Liver (tissue), 9 donors: ENCODE data around the gene PDE9A. TPM values are rescaled to one million over a fixed set of nuclear protein-coding genes. Genes with fewer than 3 reads are reported as not detected.

Experiments
- DNase-seq: peaks from one replicate; pipeline ENCODE4 v3.0.0-alpha.2; 2017; ENCODE audit warnings: low spot score
- H3K27ac ChIP-seq, 2 donors: one replicate each; pipeline ENCODE4 v1.7.0; 2013; ENCODE audit warnings: inconsistent platforms in 2 of 2, low read length in 2 of 2, control low read depth in 1 of 2, low read depth in 1 of 2, mild to moderate bottlenecking in 1 of 2
- H3K27me3 ChIP-seq, 4 donors: one replicate each; pipeline versions ENCODE4 v1.6.1 to v1.7.0; 2013; ENCODE audit warnings: low read length in 3 of 4, inconsistent platforms in 1 of 4, mild to moderate bottlenecking in 1 of 4, moderate library complexity in 1 of 4; ENCODE audit not compliant: control insufficient read depth in 4 of 4, insufficient read depth in 4 of 4
- H3K36me3 ChIP-seq, 4 donors: one replicate each; pipeline versions ENCODE4 v1.6.1 to v1.7.0; 2013; ENCODE audit warnings: low read length in 3 of 4, mild to moderate bottlenecking in 3 of 4, low read depth in 1 of 4, moderate library complexity in 1 of 4; ENCODE audit not compliant: control insufficient read depth in 4 of 4, insufficient read depth in 3 of 4
- H3K4me1 ChIP-seq, 4 donors: one replicate each; pipeline versions ENCODE4 v1.6.1 to v1.7.0; 2013; ENCODE audit warnings: low read length in 3 of 4, mild to moderate bottlenecking in 3 of 4, moderate library complexity in 1 of 4; ENCODE audit not compliant: control insufficient read depth in 4 of 4, insufficient read depth in 4 of 4
- H3K4me3 ChIP-seq, 3 donors: one replicate each; pipeline versions ENCODE4 v1.6.1 to v1.7.0; 2013; ENCODE audit warnings: low read length in 3 of 3, control low read depth in 1 of 3, low read depth in 1 of 3, mild to moderate bottlenecking in 1 of 3
- H3K9ac ChIP-seq, 2 donors: one replicate each; pipeline ENCODE4 v1.7.0; 2013; ENCODE audit warnings: low read length in 2 of 2, mild to moderate bottlenecking in 2 of 2, moderate library complexity in 2 of 2, control low read depth in 1 of 2, low read depth in 1 of 2
- H3K9me3 ChIP-seq, 4 donors: one replicate each; pipeline versions ENCODE4 v1.6.1 to v1.7.0; 2013; ENCODE audit warnings: low read length in 3 of 4; ENCODE audit not compliant: control insufficient read depth in 4 of 4
- FOXA2 ChIP-seq: IDR thresholded peaks from 2 replicates; pipeline ENCODE4 v1.6.1; 2016; ENCODE audit warnings: antibody characterized with exemption
- GABPA ChIP-seq, 2 donors: IDR thresholded peaks in 1 of 2; conservative IDR thresholded peaks in 1 of 2; 2 replicates each; pipeline ENCODE4 v1.6.1; 2016; ENCODE audit warnings: antibody characterized with exemption in 2 of 2, mild to moderate bottlenecking in 1 of 2, moderate library complexity in 1 of 2
- NR2F2 ChIP-seq: IDR thresholded peaks from 2 replicates; pipeline ENCODE4 v1.6.1; 2016; ENCODE audit warnings: antibody characterized with exemption
- RAD21 ChIP-seq, 2 donors: IDR thresholded peaks; 2 replicates each; pipeline ENCODE4 v1.6.1; 2016; ENCODE audit warnings: antibody characterized with exemption in 2 of 2, mild to moderate bottlenecking in 2 of 2
- SP1 ChIP-seq: IDR thresholded peaks from 2 replicates; pipeline ENCODE4 v1.6.1; 2018; ENCODE audit warnings: antibody characterized with exemption, mild to moderate bottlenecking
- YY1 ChIP-seq: IDR thresholded peaks from 2 replicates; pipeline ENCODE4 v1.6.1; 2016; ENCODE audit warnings: antibody characterized with exemption, mild to moderate bottlenecking
- WGBS: extraction: QIAGEN DNeasy Blood & Tissue Kit; methylation state at CpG from one replicate; pipeline ENCODE4 v1.1.7; 2013; 5-methylcytosine and 5-hydroxymethylcytosine counted together
- polyA plus RNA-seq, 2 donors: library from polyadenylated mRNA; stranded (reverse) in 1 of 2; unstranded in 1 of 2; fragments of 200-250 nt in 1 of 2; fragments of >200 nt in 1 of 2; fragmentation: Nextera tagmentation in 1 of 2; extraction: Ambion mirVana in 1 of 2; gene quantifications; one replicate each; pipeline versions ENCODE4 v1.2.1 to v1.2.3, GENCODE V29; 2013 to 2015
- total RNA-seq, 2 donors: library from RNA; depleted of rRNA; stranded (reverse); fragments of >200 nt; gene quantifications; one replicate each; pipeline ENCODE4 v1.2.3, GENCODE V29; 2014
- TF ChIP-seq, protein P1 (sequence below): IDR thresholded peaks from 2 replicates; pipeline ENCODE4 v1.6.1; 2016; ENCODE audit warnings: antibody characterized with exemption
- TF ChIP-seq, protein P2 (sequence below): IDR thresholded peaks from 2 replicates; pipeline ENCODE4 v1.6.1; 2016; ENCODE audit warnings: antibody characterized with exemption
- TF ChIP-seq, protein P3 (sequence below): IDR thresholded peaks from 2 replicates; pipeline ENCODE4 v1.6.1; 2016; ENCODE audit warnings: antibody characterized with exemption, mild to moderate bottlenecking
- donor health status: healthy.
- donor health status: healthy.
- donor health status: healthy.
- donor health status: healthy.
- donor health status: healthy.

Gene PDE9A
- total and polyA plus RNA-seq, 4 donors, result 1.5 to 4.2 (median 2.7) TPM

DNA sequence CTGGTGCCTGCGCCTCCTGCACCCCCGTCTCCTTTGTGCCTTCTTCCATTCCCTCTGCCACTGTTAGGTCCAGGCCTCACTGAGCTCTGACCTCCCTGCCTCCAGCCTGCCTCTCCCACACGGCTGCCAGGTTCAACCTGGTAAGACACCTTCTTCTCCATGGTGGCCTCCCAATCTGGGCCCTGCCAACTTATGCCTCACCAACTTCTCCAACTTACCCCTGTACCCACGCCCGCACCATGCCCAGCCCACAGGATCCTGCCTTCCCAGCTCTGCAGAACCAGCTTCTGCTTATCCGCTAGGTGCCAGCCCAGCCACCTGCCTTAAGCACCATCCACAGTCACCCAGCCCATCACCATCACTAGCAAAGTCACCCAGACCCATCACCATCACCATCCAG is 37.2 kb downstream of the PDE9A start:
- no peak for DNase-seq
- no peaks in the 10 kb centered on the region for H3K9me3 ChIP-seq
- WGBS, result 88% methylated on average over 6 of the region's 6 CpGs
- no peak for TF ChIP-seq FOXA2
- no peak for TF ChIP-seq GABPA (IDR thresholded peaks at IDR 0.05 in 1 of 2, conservative IDR thresholded peaks at IDR 0.05 in 1 of 2)
- H3K4me1 ChIP-seq, result no peaks in the 10 kb centered on the region
- H3K27ac ChIP-seq, result no peak overlapping the region
- no peaks in the 10 kb centered on the region for H3K36me3 ChIP-seq
- no peak overlapping the region for H3K9ac ChIP-seq
- H3K27me3 ChIP-seq, result no peaks in the 10 kb centered on the region
- no peak overlapping the region for H3K4me3 ChIP-seq

DNA sequence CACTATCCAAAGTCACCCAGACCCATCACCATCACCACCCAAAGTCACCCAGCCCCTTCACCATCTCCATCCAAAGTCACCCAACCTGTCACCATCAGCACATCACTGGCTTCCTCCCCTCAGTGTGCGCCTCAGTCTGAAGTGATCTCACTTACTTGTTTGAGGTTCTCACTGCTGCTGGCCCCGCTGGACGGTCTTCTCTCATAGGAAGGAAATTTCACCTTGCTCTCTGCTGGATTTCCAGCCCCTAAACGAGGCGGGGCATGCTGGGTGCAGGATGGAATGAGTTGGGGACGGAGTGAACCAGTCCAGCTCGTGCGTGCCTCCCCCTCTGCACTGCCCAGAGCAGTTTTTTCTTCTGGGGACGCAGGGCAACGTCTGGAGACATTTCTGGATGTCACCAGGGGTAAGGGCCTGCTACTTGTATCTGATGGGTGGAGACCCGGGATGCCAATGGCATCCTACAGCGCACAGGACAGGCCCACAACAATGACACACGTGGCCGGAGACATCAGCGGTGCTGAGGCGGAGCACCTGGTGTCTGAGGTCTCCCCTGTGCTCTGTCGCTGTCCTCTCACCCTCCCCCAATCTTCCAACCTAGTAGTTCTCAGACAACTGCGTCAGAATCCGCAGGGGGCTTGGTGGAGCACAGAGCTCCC is 38.6 kb downstream of the PDE9A start:
- Histone ChIP-seq H3K4me1 (no peaks in the 10 kb centered on the region), H3K9me3 (no peaks in the 10 kb centered on the region), H3K36me3 (no peaks in the 10 kb centered on the region), H3K27me3 (no peaks in the 10 kb centered on the region), H3K27ac (no peak overlapping the region), H3K9ac (no peak overlapping the region), H3K4me3 (no peak overlapping the region)
- 94% methylated on average over 19 of the region's 19 CpGs for whole genome bisulfite sequencing
- no peak for DNase-seq
- TF ChIP-seq YY1, result no peak
- TF ChIP-seq SP1, result no peak
- TF ChIP-seq RAD21 (IDR thresholded peaks at IDR 0.05), result no peak
- TF ChIP-seq, protein P1, sequence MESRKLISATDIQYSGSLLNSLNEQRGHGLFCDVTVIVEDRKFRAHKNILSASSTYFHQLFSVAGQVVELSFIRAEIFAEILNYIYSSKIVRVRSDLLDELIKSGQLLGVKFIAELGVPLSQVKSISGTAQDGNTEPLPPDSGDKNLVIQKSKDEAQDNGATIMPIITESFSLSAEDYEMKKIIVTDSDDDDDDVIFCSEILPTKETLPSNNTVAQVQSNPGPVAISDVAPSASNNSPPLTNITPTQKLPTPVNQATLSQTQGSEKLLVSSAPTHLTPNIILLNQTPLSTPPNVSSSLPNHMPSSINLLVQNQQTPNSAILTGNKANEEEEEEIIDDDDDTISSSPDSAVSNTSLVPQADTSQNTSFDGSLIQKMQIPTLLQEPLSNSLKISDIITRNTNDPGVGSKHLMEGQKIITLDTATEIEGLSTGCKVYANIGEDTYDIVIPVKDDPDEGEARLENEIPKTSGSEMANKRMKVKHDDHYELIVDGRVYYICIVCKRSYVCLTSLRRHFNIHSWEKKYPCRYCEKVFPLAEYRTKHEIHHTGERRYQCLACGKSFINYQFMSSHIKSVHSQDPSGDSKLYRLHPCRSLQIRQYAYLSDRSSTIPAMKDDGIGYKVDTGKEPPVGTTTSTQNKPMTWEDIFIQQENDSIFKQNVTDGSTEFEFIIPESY, result no peak
- TF ChIP-seq FOXA2, result no peak
- TF ChIP-seq GABPA (IDR thresholded peaks at IDR 0.05 in 1 of 2, conservative IDR thresholded peaks at IDR 0.05 in 1 of 2), result no peak

DNA sequence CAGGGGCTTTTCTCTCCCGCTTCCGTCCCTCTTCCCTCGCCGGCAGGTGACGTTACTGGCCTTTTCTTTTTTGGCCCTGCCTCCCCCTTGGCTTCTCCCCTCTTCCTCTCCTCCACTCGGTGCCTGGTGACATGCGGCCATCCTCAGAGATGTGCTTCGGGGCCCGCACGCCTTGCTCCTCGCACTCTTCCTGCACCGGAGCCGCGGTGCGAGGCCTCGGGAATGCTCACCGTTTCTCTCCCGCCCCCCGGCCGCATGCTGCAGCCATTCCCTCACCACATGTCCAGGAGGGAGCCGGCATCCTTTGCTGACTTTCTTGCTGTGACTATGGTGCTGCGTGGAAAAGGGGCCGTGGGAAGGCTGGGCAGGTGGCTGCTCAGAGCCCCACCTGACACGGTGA is 39.3 kb downstream of the PDE9A start:
- no peak for DNase-seq
- Histone ChIP-seq H3K4me3 (no peak overlapping the region), H3K4me1 (no peaks in the 10 kb centered on the region), H3K36me3 (no peaks in the 10 kb centered on the region), H3K27me3 (no peaks in the 10 kb centered on the region), H3K9ac (no peak overlapping the region), H3K9me3 (no peaks in the 10 kb centered on the region), H3K27ac (no peak overlapping the region)
- WGBS, result 96% methylated on average over 24 of the region's 24 CpGs
- TF ChIP-seq NR2F2 (no peak), GABPA (IDR thresholded peaks at IDR 0.05 in 1 of 2, conservative IDR thresholded peaks at IDR 0.05 in 1 of 2) (no peak), FOXA2 (no peak)
- TF ChIP-seq, protein P2, sequence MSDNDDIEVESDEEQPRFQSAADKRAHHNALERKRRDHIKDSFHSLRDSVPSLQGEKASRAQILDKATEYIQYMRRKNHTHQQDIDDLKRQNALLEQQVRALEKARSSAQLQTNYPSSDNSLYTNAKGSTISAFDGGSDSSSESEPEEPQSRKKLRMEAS, result no peak
- TF ChIP-seq, protein P3, sequence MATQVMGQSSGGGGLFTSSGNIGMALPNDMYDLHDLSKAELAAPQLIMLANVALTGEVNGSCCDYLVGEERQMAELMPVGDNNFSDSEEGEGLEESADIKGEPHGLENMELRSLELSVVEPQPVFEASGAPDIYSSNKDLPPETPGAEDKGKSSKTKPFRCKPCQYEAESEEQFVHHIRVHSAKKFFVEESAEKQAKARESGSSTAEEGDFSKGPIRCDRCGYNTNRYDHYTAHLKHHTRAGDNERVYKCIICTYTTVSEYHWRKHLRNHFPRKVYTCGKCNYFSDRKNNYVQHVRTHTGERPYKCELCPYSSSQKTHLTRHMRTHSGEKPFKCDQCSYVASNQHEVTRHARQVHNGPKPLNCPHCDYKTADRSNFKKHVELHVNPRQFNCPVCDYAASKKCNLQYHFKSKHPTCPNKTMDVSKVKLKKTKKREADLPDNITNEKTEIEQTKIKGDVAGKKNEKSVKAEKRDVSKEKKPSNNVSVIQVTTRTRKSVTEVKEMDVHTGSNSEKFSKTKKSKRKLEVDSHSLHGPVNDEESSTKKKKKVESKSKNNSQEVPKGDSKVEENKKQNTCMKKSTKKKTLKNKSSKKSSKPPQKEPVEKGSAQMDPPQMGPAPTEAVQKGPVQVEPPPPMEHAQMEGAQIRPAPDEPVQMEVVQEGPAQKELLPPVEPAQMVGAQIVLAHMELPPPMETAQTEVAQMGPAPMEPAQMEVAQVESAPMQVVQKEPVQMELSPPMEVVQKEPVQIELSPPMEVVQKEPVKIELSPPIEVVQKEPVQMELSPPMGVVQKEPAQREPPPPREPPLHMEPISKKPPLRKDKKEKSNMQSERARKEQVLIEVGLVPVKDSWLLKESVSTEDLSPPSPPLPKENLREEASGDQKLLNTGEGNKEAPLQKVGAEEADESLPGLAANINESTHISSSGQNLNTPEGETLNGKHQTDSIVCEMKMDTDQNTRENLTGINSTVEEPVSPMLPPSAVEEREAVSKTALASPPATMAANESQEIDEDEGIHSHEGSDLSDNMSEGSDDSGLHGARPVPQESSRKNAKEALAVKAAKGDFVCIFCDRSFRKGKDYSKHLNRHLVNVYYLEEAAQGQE, result no peak
